WI38 (cell line): ENCODE data around the gene BMAL1.
"Not testable (repeated sequence)": the region's sequence is repeated elsewhere in the genome, so short reads cannot be mapped to it uniquely, and the experiment has no call there.

ENCODE experiments used
- H3K4me3 ChIP-seq: 2 replicates; pipeline ENCODE4 v1.5.1; 2011; ENCODE audit warnings: low read depth, mild to moderate bottlenecking, control low read depth, low read length
- TF ChIP-seq, protein P1 (sequence below): IDR thresholded peaks from 2 replicates; pipeline ENCODE4 v1.5.1; 2012; ENCODE audit warnings: low read depth, mild to moderate bottlenecking, control low read depth, low read length

The BMAL1 gene

DNA sequence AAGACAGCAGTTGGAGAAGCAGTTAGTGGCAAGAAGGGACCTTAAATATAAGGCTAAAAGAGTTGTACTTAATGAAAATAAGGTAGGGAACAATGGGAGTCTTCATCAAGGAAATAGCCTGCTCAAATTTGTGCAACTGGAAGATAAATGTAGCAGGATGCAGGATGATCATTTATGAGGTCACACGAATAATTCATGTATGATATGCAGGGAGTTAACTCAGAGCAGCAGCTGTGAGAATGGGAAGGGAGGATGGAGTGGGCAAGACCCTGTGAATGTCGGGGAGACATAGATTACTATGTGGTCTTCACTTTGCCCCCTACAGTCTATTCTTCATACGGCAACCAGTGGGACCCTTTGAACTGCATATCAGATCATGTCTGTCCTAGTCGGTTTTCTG lies 25.2 kb upstream of the BMAL1 start:
- no peak overlapping the region for H3K4me3 ChIP-seq
- TF ChIP-seq, protein P1, sequence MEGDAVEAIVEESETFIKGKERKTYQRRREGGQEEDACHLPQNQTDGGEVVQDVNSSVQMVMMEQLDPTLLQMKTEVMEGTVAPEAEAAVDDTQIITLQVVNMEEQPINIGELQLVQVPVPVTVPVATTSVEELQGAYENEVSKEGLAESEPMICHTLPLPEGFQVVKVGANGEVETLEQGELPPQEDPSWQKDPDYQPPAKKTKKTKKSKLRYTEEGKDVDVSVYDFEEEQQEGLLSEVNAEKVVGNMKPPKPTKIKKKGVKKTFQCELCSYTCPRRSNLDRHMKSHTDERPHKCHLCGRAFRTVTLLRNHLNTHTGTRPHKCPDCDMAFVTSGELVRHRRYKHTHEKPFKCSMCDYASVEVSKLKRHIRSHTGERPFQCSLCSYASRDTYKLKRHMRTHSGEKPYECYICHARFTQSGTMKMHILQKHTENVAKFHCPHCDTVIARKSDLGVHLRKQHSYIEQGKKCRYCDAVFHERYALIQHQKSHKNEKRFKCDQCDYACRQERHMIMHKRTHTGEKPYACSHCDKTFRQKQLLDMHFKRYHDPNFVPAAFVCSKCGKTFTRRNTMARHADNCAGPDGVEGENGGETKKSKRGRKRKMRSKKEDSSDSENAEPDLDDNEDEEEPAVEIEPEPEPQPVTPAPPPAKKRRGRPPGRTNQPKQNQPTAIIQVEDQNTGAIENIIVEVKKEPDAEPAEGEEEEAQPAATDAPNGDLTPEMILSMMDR, result no peak

DNA sequence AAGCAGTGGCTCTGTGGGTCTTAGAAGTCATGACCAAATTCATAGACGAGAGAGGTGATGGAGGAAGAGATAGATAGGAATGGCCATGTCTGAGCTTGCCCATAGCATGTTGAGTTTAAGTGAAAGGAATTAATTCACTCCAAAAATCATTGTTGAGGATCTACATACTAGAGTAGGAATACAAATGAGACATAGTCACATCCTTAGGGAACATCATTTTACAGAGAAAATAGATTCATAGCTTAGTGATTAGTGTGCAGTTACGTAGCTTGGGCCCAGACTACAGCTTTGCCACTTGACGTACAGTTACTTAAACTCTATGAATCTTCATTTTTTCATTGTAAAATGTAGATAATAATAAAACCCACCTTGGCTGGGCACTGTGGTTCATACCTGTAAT lies 21.4 kb upstream of the BMAL1 start:
- H3K4me3 ChIP-seq, result no peak overlapping the region
- TF ChIP-seq, protein P1, result no peak

DNA sequence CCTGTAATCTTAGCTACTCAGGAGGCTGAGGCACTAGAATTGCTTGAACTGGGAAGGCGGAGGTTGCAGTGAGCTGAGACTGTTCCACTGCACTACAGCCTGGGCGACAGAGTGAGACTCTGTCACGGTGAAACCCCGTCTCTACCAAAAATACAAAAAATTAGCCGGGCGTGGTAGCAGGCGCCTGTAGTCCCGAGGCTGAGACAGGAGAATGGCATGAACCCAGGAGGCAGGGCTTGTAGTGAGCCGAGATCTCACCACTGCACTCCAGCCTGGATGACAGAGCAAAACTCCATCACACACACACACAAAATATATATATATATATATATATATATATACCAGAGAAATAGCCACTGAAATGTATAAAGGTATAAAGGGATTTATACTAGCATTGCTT lies 19.5 kb upstream of the BMAL1 start:
- not testable (repeated sequence) for H3K4me3 ChIP-seq

DNA sequence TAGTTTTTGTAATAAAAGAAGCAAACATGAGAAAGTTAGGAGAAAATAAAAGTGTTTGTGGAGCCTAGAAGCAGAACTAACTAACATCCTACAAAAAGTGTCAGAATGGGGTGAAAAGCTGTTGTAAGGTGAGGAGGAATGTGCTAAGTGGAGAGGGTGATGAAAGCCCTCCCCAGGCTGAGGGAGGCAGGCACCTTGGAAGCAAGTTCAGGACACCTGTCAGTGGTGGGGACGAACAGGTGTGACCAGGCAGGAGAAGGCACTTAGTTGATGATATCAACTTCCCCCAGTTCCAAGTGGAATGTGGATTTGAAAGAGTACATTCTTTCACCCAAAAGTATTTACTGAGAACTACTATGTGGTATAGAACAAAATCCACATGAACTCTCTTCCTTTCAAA lies 18.7 kb upstream of the BMAL1 start:
- H3K4me3 ChIP-seq, result no peak overlapping the region

DNA sequence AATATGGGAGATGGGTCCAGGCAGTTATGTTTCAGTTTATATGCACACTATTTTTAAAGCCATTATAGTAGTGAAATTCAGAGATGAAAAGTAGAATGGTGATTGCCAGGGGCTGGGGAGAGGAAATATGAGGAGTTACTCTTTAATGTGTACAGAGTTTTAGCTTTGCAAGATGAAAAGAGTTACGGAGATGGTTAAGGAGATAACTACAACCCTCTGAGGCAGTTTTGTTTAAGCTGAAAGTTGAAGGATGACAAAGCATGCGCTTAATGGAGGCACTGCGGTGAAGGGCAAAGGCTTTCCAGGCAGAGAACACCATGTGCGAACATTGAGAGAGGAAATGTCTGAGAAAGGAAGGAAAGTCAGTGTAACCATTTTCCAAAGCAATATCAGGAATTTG lies 18.2 kb upstream of the BMAL1 start:
- TF ChIP-seq, protein P1, result no peak
- H3K4me3 ChIP-seq, result no peak overlapping the region

More for the DNA sequence above, 18.7 kb upstream of the BMAL1 start:
- TF ChIP-seq, protein P1, result no peak

DNA sequence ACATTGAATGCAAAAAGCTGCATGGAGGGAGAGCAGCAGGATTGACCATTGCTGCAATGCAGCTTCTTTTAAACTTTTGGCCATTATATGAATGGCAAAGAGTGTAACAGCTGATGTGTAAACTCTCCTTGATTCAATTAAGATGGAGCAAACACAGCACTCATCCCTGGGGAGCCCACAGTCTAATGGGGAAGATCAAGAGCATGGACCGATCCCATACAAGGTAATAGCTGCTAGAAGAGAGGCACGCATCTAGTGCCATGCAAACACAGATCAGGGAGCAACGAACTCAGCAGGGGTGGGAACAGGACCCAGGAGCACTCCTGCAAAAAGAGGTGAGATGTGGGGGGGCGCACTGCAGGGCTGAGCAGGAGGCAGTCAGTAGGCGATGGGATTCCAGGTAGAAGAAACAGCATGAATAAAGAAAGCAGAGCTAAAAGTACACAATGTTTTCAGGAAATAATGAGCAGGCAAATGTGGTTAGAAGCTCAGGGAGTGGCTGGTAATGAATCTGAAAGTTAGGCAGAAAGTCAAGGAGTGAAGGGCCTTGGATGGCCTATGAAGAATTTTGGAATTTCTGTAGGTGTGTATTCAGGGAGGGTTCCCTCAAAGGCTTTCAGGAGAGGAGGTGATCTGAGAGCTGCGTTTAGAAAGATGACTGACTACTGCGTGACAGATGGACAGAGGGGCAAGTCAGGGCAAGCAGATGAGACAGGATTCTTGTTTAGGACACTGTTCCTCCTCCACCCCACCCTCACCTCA lies 17.2 kb upstream of the BMAL1 start:
- no peak overlapping the region for H3K4me3 ChIP-seq
- TF ChIP-seq, protein P1, result no peak

DNA sequence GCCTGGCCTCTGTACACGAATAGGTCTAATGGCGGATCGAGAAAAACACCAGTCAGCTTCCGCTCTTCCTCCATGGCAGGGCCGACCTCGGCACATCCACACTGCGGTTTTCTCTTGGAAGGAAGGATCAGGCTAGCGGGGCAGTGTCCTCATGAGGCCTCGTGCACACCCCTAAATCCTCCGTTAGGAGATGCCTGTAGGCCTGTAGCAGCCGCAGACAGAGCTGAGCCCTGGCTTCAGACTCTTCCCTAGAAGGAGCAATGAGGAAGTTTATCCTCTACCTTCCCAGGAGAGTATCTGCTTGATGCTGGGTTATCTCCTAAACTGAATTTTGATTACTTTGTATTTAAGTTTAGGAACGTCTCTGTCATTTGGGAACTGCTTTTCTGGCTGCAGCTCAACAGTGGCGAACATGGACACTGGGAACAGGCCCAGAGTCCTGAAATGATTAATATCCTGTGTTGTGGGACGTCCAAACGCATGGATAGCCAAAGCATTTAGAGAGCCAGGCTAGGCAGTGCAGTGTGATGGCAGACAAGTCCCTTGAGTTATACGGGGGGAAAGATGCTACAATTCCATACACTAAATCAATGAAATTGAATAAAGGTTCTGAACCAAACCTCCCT lies 16.5 kb upstream of the BMAL1 start:
- H3K4me3 ChIP-seq, result no peak overlapping the region
- TF ChIP-seq, protein P1, result no peak

DNA sequence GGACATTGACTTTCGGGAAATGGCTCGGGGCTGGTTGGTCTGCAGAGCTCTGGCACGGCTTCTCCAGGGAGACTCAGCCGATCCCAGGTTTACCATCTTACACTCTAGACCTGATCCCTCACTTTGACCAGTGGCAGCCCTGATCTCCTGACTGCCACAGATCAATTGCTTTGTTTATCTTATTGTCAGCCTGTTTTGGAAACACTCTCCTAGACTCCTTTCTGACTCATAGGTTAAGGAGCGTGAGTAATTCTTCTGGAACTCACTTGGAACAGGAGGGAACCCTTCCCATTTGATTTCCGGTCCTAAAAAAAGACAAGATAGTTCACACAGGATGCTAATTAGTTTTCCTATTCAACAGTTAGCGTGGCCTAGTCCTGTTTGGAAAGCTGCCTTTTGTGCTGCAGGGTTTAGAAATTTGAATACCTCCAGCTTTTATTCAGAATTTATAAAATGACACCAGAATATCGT lies 16.0 kb upstream of the BMAL1 start:
- TF ChIP-seq, protein P1, result no peak
- no peak overlapping the region; the same call in 1 of the 2 replicates for H3K4me3 ChIP-seq
